ENCODE results near the gene SOX11.

- no peak for TF ChIP-seq EP300 (IDR thresholded peaks at IDR 0.05)
- no peak for TF ChIP-seq CTCF (IDR thresholded peaks at IDR 0.05)
Observed at GRCh38 chr2:5673145-5674025, 18.8 kb upstream of the SOX11 start.
